TTC549 (cell line): ENCODE data around the gene ROS1.
"Not testable (repeated sequence)": the region's sequence is repeated elsewhere in the genome, so short reads cannot be mapped to it uniquely, and the experiment has no call there.

Experiments
- FAIRE-seq: peaks from 2 replicates; lab custom pipeline; 2012; peaks lifted over from hg19 to GRCh38; lab: Jason Lieb, UNC

Gene ROS1

GRCh38 chr6:117425431-117426153 lies at the start of gene ROS1:
TSS of gene ROS1 (minus strand) at chr6:117425942. CDS start at chr6:117425656, 286 bp downstream.
- no peak for FAIRE-seq

DNA sequence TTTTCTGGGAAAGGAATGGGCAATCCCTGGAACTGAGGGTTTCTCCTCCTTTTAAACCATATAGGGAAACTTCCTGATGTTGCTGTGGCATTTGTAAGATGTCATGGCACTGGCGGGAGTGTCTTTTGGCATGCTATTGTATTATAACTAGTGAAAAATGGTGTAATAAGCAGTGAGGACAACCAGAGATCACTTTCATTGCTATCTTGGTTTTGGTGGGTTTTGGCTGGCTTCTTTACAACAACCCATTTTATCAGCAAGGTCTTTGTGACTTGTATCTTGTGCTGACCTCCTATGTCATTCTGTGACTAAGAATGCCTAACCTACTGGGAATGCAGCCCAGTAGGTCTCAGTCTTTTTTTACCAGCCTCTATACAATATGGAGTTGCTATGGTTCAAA lies 47.7 kb upstream of the ROS1 start:
- FAIRE-seq = no peak

- no peak for FAIRE-seq
These were observed 46.9 kb upstream of the ROS1 start for GRCh38 chr6:117472667-117473066.

GRCh38 chr6:117469791-117470190 lies 44.0 kb upstream of the ROS1 start:
- no peak for FAIRE-seq

GRCh38 chr6:117469356-117469755 lies 43.6 kb upstream of the ROS1 start:
- FAIRE-seq = no peak

DNA sequence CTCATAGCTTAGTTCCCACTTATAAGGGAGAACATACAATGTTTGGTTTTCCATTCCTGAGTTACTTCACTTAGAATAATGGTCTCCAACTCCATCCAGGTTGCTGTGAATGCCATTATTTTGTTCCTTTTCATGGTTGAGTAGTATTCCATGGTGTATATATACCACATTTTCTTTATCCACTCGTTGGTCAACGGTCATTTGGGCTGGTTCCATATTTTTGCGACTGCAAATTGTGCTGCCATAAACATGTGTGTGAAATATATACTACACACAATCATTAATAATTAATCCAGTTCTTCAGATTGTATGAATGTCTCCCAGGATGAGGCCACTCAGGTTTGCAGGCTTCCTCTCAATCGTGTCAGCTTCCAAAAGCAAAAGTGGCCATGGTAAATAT lies 42.8 kb upstream of the ROS1 start:
- not testable (repeated sequence) for FAIRE-seq

- no peak for FAIRE-seq
These were observed 42.1 kb upstream of the ROS1 start for GRCh38 chr6:117467876-117468275.

GRCh38 chr6:117465691-117466090 lies 39.9 kb upstream of the ROS1 start:
- FAIRE-seq = no peak

DNA sequence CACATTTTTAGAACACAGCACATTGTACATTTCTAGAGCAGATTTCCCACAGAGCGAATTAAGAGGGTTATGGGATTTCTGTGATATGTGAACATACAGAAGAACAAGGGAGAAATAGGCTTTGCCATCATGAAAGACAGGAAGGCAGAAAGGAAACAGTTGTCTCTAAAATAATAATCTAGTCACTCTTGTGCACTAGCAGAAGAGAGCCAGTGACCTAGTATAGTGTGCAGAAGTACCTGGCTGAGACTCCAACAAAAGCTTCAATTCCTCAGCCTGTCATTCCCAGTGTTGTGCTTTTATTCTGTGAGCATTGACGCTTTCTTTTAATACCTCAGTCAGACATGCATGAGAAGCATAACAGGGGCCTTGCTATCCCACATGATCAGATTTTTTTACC lies 39.0 kb upstream of the ROS1 start:
- FAIRE-seq = no peak

DNA sequence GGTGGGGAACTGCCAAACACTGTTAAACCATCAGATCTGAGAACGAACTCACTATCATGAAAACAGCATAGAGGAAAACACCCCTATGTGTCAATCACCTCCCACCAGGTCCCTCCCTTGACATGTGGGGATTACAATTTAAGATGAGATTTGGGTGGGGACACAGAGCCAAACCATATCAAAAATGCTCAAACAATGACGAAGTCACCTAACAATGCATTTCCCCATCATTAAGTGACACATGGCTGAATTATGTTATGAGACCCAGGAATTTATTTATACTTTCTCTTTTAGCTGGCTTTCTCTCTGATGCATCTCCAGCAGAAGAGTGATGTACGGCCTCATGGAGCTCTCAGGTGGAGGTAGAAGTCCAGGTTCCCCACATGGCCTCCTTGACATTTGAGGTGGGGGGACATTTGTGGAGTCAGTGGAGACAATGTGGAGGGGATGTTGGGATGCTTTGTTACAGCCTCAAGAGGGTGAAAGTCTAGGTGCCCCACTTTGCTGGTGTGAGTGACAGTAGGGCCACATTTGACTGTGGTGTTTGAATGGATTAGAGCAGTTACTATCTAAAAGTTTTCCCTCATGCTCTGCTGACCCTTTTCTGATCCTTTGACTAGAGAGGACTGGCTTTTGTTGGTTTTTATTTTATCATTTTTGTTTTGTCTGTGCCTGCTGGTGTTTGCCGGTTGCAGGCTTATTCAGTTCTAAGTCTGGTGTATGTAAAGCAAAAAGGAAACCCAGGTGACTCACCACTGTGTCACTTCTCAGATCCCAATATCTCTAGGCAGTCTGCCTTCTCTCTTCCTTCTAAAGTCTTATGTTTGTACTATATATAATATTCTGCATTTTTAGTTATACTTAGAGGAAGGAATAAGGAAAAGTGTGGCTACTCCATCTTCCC lies 38.3 kb upstream of the ROS1 start:
- FAIRE-seq = no peak

GRCh38 chr6:117459204-117459944 lies 33.6 kb upstream of the ROS1 start:
- FAIRE-seq = no peak

DNA sequence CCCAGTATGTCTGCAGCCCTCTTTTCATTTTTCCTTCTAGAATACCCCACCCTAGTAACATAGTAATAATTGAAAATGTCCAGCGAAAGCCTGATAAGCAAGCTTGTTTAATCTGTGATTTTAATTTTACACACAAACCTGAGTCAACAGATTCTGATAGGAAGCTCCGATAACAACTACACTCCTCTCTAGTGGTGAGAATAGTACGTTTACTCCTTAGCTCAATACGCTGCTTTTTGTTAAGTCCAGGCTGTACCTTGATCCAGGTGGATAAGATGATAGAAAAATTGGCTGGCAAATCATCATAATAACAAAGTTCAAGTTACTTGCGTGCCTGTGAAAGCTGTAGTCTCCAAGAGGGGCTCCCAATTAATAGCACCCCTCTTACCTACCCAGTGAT lies 31.3 kb upstream of the ROS1 start:
- FAIRE-seq = no peak

DNA sequence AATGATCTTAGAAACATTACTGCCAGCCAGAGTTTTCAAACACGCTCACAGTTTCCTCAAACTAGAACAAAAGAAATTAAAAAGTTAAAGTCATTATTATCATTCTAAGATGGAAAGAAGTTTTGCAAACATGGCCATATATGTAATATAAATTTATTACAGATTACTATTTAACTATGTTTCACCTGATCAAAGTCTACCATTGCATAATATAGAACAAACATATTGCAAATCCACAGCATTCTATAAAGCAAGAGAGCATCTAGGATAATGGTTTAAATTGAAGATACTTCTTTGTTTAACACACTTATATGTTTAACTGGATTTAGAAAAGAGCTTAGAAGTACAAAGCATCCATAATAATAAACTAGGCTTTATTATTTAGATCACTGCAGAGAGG lies 30.5 kb upstream of the ROS1 start:
- FAIRE-seq = no peak

- FAIRE-seq = no peak
These were observed 25.9 kb upstream of the ROS1 start for GRCh38 chr6:117451671-117452070.

DNA sequence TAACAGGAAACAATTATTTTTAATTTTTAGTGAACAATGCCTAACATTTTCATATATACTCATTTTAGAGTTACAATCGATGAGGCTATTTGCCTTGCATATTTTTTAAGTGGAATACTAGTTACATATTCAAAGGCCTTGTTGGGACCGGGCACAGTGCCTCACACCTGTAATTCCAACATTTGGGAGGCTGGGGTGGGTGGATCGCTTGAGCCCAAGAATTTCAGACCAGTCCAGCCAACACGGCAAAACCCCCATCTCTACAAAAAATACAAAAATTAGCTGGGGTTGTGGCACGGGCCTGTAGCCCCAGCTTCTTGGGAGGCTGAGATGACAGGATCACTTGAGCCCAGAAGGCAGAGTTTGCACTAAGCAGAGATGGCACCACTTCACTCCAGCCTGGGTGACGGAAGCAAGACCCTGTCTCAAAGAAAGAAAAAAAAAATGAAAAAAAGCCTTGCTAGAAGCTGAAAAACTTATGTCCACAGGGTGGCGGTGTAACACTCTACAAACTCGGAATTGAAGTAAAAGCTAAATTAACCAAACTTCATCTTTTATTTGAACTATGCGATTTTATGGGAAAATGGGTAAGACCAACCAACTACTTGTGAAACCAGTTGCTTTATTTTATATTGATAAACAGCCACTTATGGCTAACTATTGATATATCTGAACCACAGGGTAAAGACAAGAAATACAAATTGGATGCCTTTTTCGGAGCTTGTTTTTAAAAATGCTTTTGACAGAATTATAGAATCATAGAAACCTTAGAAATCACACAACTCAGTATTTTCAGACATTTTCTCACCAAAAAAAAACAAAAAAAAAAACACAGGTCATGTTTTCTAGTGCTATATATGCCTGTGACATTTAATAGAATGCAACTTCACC lies 24.1 kb upstream of the ROS1 start:
- FAIRE-seq = peak; percentile 77

- FAIRE-seq = no peak
These were observed 23.2 kb upstream of the ROS1 start for GRCh38 chr6:117448732-117449485.

DNA sequence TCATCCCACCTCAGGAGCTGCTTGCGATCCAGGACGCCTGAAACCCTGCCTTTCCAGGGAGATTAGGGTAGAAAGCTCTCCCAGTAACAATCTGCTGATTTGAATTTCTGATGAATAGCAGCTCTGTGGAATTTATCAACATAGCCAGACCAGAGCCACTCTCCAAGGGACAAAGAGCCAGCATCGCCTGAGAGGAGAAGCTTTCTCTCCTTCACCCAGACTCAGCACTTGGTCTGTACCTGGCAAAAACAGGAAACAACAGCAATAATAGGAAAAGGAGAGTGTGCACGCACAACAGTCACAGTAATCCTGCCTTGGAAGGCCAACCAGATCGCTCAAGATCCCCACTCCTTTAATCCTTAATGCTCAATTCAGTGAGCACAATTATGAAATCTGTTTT lies 22.3 kb upstream of the ROS1 start:
- FAIRE-seq = no peak

GRCh38 chr6:117446861-117447260 lies 21.1 kb upstream of the ROS1 start:
- FAIRE-seq = no peak

GRCh38 chr6:117444600-117444999 lies 18.9 kb upstream of the ROS1 start:
- FAIRE-seq = no peak

DNA sequence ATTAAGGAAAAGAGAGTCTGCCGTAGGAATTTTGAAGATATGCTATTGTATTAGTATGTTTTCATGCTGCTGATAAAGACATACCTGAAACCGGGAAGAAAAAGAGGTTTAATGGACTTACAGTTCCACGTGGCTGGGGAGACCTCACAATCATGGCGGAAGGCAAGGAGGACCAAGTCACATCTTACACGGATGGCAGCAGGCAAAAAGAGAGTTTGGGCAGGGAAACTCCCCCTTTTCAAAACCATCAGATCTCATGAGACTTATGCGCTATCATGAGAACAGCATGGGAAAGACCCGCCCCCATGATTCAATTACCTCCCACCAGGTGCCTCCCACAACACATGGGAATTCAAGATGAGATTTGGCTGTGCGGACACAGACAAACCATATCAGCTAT lies 16.6 kb upstream of the ROS1 start:
- FAIRE-seq = not testable (repeated sequence)

- no peak for FAIRE-seq
These were observed 16.1 kb upstream of the ROS1 start for GRCh38 chr6:117441824-117442264.
